Coronary artery (tissue), 2 donors: ENCODE results near the gene SNAPC4.

ENCODE experiments used
- DNase-seq: peaks from one replicate; pipeline ENCODE4 v3.0.0-alpha.2; 2017; ENCODE audit warnings: low spot score
- H3K27ac ChIP-seq, 2 donors: fragments of 200-600 bp; sonication (generic); one replicate each; pipeline ENCODE4 v1.5.1; 2016 to 2019
- H3K4me3 ChIP-seq: fragments of 200-600 bp; sonication (generic); 2 replicates; pipeline ENCODE4 v1.5.1; 2016; ENCODE audit warnings: mild to moderate bottlenecking, moderate library complexity
- CTCF ChIP-seq: fragments of 200-600 bp; sonication (generic); IDR thresholded peaks from one replicate; pipeline ENCODE4 v1.5.1; 2019; ENCODE audit warnings: antibody characterized with exemption

Gene SNAPC4

DNA sequence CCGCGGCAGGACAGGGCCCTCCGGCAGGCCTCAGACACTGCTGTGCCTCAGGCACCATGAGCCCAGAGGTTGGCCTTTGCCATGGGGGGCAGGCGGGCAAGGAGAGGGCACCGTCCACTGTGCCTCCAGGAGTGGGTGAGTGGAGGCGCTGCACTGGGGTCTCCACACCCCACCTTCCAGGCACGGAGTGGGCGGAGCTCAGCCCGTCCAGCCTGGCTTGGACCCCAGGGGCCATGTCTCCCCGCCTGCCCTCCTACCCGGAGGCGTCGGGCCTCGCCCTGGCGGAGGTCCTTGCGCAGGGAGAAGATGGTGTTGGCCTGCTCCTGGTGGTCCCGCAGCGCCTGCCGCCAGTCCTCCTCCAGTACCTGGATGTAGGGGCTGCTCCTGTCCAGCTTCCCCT, 29.9 kb downstream of the SNAPC4 start:
- TF ChIP-seq CTCF: no peak
- DNase-seq: no peak
- H3K4me3 ChIP-seq: no peak overlapping the region
- no peak overlapping the region for H3K27ac ChIP-seq

DNA sequence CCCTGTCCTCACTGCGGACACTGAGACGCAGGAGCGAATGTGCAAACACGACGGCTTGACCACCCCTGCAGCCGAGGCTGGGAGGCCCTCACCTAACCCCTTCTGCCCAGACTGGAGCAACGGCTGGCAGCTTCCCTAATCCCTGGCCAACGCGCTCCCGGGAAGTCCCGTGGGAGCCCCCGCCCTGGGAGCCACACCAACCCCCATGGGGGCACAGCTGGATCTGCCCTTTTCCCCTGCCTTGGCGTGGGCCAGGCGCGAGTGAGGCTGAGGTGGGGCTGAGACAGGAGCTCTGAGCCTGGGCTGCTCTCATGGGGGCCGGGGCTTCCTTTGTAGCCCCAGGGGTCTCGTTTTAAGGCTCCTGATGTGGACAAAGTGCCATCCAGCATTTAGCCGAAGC, 31.8 kb downstream of the SNAPC4 start:
- no peak for TF ChIP-seq CTCF
- no peak overlapping the region for H3K4me3 ChIP-seq
- H3K27ac ChIP-seq: no peak overlapping the region
- DNase-seq: no peak

GRCh38 chr9:136367296-136368145, 32.4 kb downstream of the SNAPC4 start:
- no peak for DNase-seq
- no peak overlapping the region for H3K4me3 ChIP-seq
- TF ChIP-seq CTCF: no peak
- H3K27ac ChIP-seq: no peak overlapping the region

- TF ChIP-seq CTCF: no peak
- no peak overlapping the region for H3K4me3 ChIP-seq
- DNase-seq: no peak
- H3K27ac ChIP-seq: no peak overlapping the region
Measured at GRCh38 chr9:136366826-136367225, 33.1 kb downstream of the SNAPC4 start.

- no peak overlapping the region for H3K27ac ChIP-seq
- no peak for TF ChIP-seq CTCF
- no peak overlapping the region for H3K4me3 ChIP-seq
- DNase-seq: no peak
Measured at GRCh38 chr9:136365775-136366222, 34.2 kb downstream of the SNAPC4 start.

GRCh38 chr9:136364942-136365774, 34.8 kb downstream of the SNAPC4 start:
- DNase-seq: no peak
- Histone ChIP-seq H3K4me3 (no peak overlapping the region), H3K27ac (no peak overlapping the region)
- no peak for TF ChIP-seq CTCF
